SK-N-SH treated with all-trans-retinoic acid at 6 μM for 48 hours (cell line): ENCODE measurements around the gene PARP8.
A peak's percentile ranks its signal among the peaks of the same experiment; 100 is the strongest.

Experiments
- ATAC-seq: fragments of 200-7000 bp; cut with Tn5 transposase; 3 replicates; pipeline ENCODE4 v1.9.1; 2020; ENCODE audit warnings: mild to moderate bottlenecking, moderate library complexity
- ARNTL ChIP-seq: fragments of 450-650 bp; formaldehyde crosslinking; IDR thresholded peaks from 2 replicates; pipeline ENCODE4 v1.5.0; 2020; ENCODE audit warnings: low read depth, mild to moderate bottlenecking, moderate library complexity, borderline replicate concordance
- BACH2 ChIP-seq: fragments of 250-450 bp; sonication (Bioruptor Pico); IDR thresholded peaks from 2 replicates; pipeline ENCODE4 v1.9.0; 2021; ENCODE audit warnings: mild to moderate bottlenecking, borderline replicate concordance
- CSDC2 ChIP-seq: fragments of 250-450 bp; sonication (Bioruptor Pico); IDR thresholded peaks from 2 replicates; pipeline ENCODE4 v1.5.0; 2020; ENCODE audit warnings: mild to moderate bottlenecking, moderate library complexity
- ESRRG ChIP-seq: fragments of 250-450 bp; sonication (Bioruptor Pico); IDR thresholded peaks from 2 replicates; pipeline ENCODE4 v1.6.1; 2021; ENCODE audit warnings: mild to moderate bottlenecking
- GLIS3 ChIP-seq: fragments of 250-450 bp; sonication (Bioruptor Pico); IDR thresholded peaks from 2 replicates; pipeline ENCODE4 v1.5.0; 2020; ENCODE audit warnings: mild to moderate bottlenecking, moderate library complexity
- ISL1 ChIP-seq: fragments of 250-450 bp; sonication (Bioruptor Pico); IDR thresholded peaks from 2 replicates; pipeline ENCODE4 v2.1.2; 2022; ENCODE audit warnings: mild to moderate bottlenecking, moderate library complexity
- OSR1 ChIP-seq: fragments of 250-450 bp; sonication (Bioruptor Pico); IDR thresholded peaks from 2 replicates; pipeline ENCODE4 v1.8.0; 2022; ENCODE audit warnings: moderate library complexity, mild to moderate bottlenecking, inconsistent platforms
- PPARA ChIP-seq: fragments of 250-450 bp; sonication (Bioruptor Pico); IDR thresholded peaks from 2 replicates; pipeline ENCODE4 v1.5.0; 2020; ENCODE audit warnings: mild to moderate bottlenecking, borderline replicate concordance
- SNAI2 ChIP-seq: fragments of 250-450 bp; sonication (Bioruptor Pico); IDR thresholded peaks from 2 replicates; pipeline ENCODE4 v1.5.0; 2020; ENCODE audit warnings: mild to moderate bottlenecking, moderate library complexity
- TCF4 ChIP-seq: fragments of 250-450 bp; sonication (Bioruptor Pico); IDR thresholded peaks from 2 replicates; pipeline ENCODE4 v1.8.0; 2021; ENCODE audit warnings: mild to moderate bottlenecking, moderate library complexity, borderline replicate concordance
- TOX ChIP-seq: fragments of 250-450 bp; sonication (Bioruptor Pico); IDR thresholded peaks from 2 replicates; pipeline ENCODE4 v1.8.0; 2021; ENCODE audit warnings: mild to moderate bottlenecking, moderate library complexity, borderline replicate concordance
- ZC3H10 ChIP-seq: fragments of 250-450 bp; sonication (Bioruptor Pico); IDR thresholded peaks from 2 replicates; pipeline ENCODE4 v1.5.1; 2021; ENCODE audit warnings: mild to moderate bottlenecking, moderate library complexity
- ZFP3 ChIP-seq: fragments of 250-450 bp; sonication (Bioruptor Pico); IDR thresholded peaks from 2 replicates; pipeline ENCODE4 v1.5.0; 2020; ENCODE audit warnings: mild to moderate bottlenecking, moderate library complexity
- ZFP30 ChIP-seq: fragments of 450-650 bp; formaldehyde crosslinking; IDR thresholded peaks from 2 replicates; pipeline ENCODE4 v1.5.0; 2022; ENCODE audit warnings: mild to moderate bottlenecking, moderate library complexity
- ZNF565 ChIP-seq: fragments of 450-650 bp; formaldehyde crosslinking; conservative IDR thresholded peaks from 2 replicates; pipeline ENCODE4 v1.5.0; 2020; ENCODE audit warnings: low read depth, mild to moderate bottlenecking, moderate library complexity
- ZNF70 ChIP-seq: fragments of 450-650 bp; formaldehyde crosslinking; IDR thresholded peaks from 2 replicates; pipeline ENCODE4 v1.5.0; 2020; ENCODE audit warnings: mild to moderate bottlenecking, moderate library complexity
- TF ChIP-seq, protein P1 (sequence below): fragments of 250-450 bp; sonication (Bioruptor Pico); IDR thresholded peaks from 2 replicates; pipeline ENCODE4 v1.5.0; 2020; ENCODE audit warnings: mild to moderate bottlenecking, moderate library complexity
- TF ChIP-seq, protein P2 (sequence below): fragments of 250-450 bp; sonication (Bioruptor Pico); IDR thresholded peaks from 2 replicates; pipeline ENCODE4 v1.5.1; 2020; ENCODE audit warnings: low read depth, mild to moderate bottlenecking, moderate library complexity
- TF ChIP-seq, protein P3 (sequence below): fragments of 250-450 bp; sonication (Bioruptor Pico); IDR thresholded peaks from 2 replicates; pipeline ENCODE4 v1.5.1; 2021; ENCODE audit warnings: mild to moderate bottlenecking, moderate library complexity

The PARP8 gene

GRCh38 chr5:50749873-50750272 is 83.4 kb downstream of the PARP8 start (continued):
- TF ChIP-seq, protein P1, sequence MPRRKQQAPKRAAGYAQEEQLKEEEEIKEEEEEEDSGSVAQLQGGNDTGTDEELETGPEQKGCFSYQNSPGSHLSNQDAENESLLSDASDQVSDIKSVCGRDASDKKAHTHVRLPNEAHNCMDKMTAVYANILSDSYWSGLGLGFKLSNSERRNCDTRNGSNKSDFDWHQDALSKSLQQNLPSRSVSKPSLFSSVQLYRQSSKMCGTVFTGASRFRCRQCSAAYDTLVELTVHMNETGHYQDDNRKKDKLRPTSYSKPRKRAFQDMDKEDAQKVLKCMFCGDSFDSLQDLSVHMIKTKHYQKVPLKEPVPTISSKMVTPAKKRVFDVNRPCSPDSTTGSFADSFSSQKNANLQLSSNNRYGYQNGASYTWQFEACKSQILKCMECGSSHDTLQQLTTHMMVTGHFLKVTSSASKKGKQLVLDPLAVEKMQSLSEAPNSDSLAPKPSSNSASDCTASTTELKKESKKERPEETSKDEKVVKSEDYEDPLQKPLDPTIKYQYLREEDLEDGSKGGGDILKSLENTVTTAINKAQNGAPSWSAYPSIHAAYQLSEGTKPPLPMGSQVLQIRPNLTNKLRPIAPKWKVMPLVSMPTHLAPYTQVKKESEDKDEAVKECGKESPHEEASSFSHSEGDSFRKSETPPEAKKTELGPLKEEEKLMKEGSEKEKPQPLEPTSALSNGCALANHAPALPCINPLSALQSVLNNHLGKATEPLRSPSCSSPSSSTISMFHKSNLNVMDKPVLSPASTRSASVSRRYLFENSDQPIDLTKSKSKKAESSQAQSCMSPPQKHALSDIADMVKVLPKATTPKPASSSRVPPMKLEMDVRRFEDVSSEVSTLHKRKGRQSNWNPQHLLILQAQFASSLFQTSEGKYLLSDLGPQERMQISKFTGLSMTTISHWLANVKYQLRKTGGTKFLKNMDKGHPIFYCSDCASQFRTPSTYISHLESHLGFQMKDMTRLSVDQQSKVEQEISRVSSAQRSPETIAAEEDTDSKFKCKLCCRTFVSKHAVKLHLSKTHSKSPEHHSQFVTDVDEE (CRISPR knock-in tag), result no peak
- TF ChIP-seq PPARA (CRISPR knock-in tag) (no peak), TCF4 (CRISPR knock-in tag) (no peak), OSR1 (no peak), ZNF70 (CRISPR knock-in tag) (no peak)
- TF ChIP-seq, protein P2, sequence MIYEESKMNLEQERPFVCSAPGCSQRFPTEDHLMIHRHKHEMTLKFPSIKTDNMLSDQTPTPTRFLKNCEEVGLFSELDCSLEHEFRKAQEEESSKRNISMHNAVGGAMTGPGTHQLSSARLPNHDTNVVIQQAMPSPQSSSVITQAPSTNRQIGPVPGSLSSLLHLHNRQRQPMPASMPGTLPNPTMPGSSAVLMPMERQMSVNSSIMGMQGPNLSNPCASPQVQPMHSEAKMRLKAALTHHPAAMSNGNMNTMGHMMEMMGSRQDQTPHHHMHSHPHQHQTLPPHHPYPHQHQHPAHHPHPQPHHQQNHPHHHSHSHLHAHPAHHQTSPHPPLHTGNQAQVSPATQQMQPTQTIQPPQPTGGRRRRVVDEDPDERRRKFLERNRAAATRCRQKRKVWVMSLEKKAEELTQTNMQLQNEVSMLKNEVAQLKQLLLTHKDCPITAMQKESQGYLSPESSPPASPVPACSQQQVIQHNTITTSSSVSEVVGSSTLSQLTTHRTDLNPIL (CRISPR knock-in tag), result no peak
- TF ChIP-seq, protein P3, sequence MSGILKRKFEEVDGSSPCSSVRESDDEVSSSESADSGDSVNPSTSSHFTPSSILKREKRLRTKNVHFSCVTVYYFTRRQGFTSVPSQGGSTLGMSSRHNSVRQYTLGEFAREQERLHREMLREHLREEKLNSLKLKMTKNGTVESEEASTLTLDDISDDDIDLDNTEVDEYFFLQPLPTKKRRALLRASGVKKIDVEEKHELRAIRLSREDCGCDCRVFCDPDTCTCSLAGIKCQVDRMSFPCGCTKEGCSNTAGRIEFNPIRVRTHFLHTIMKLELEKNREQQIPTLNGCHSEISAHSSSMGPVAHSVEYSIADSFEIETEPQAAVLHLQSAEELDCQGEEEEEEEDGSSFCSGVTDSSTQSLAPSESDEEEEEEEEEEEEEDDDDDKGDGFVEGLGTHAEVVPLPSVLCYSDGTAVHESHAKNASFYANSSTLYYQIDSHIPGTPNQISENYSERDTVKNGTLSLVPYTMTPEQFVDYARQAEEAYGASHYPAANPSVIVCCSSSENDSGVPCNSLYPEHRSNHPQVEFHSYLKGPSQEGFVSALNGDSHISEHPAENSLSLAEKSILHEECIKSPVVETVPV, result no peak

DNA sequence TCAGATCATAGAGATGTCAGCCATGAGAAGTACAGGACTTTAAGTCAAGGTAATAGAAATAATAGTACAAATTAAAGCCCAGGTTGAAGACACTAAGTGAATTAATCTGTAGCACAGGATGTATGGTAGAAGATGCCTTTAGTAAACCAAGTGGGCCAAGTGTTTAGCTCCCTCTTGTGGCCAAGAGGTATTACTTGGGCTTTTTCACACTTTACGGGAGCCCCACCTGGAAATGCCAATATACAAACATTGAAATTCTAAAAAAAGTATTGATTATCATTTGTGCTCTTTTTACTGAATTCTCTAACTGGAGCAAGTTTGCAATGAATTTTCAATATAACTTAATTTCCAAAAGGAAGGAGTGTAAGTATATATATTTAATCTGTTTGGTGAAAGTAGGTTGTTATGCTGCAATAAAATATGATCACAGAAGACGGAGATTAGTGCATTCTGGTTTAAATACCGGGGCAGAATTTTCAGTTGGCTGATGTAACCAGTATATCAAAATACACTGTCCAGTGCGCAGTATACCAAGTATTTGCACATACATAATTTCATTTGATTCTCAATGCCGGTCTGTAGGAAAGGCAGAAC is 84.7 kb downstream of the PARP8 start:
- TF ChIP-seq ZFP30, result no peak
- TF ChIP-seq ZFP3, result no peak
- no peak for TF ChIP-seq ZC3H10 (CRISPR knock-in tag)
- no peak for TF ChIP-seq ISL1 (CRISPR knock-in tag)
- TF ChIP-seq TOX (CRISPR knock-in tag), result no peak
- TF ChIP-seq ARNTL (CRISPR knock-in tag), result no peak
- TF ChIP-seq PPARA (CRISPR knock-in tag), result no peak
- TF ChIP-seq, all 23 proteins: peak for 0
- peak; percentile 90 for ATAC-seq

DNA sequence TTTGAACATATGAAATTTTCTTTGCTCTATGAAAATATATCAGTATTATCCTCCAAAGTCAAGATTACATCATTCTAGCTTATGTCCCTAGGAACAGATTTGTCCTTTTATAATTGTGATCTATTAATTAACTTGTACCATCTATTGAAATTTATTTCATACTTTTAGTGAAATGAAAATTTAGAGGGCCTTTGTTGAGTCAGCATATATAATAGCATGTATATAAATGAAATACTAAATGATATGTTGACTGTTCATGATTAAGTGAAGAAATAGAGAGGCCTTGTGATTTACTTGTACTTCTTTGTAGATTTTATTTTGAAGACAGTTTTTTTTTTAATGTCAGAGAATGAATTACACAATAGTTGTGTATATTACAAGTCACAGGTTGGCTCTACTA is 86.4 kb downstream of the PARP8 start:
- TF ChIP-seq SNAI2 (CRISPR knock-in tag), result no peak
- TF ChIP-seq ZC3H10 (CRISPR knock-in tag), result no peak
- TF ChIP-seq, protein P2 (CRISPR knock-in tag), result no peak
- no peak for TF ChIP-seq ZFP30
- no peak for TF ChIP-seq OSR1
- no peak for ATAC-seq

DNA sequence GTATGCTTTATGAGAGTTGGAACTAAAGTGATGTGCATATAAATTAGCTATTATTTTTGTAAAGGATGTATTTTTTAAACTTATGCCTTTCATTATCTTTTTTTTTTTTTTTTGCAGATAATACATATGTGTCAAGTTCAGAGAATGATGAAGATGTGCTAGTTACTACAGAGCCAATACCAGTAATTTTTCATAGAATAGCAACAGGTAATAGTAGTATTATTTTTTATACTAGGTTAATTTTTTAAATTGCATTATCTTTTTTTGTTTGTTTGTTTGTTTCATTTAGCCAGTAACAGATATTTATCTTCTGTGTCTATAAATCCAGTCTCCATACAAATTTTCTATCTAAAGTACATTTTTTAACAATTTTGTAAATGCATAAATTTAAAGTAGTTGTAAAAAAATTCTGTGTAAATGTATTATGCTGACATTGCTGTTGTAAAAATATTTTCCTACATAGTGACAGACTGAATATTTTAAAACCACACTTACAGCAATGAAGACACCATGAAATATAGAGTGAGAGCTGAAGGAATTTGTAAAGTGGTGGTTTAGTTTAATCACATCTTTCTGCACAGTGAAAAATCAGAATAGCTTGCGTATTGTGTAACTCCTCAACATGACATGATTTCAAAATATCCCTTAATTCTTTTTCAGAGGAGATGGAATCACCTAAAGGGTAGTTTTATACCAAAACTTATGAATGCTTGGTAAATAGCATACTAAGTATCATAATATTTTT is 93.3 kb downstream of the PARP8 start:
- TF ChIP-seq ZNF70 (CRISPR knock-in tag), result no peak
- TF ChIP-seq BACH2, result no peak
- TF ChIP-seq OSR1, result no peak
- no peak for TF ChIP-seq TOX (CRISPR knock-in tag)
- TF ChIP-seq ESRRG (CRISPR knock-in tag), result no peak
- TF ChIP-seq, protein P3, result no peak
- no peak for TF ChIP-seq PPARA (CRISPR knock-in tag)
- TF ChIP-seq ARNTL (CRISPR knock-in tag), result no peak
- no peak for TF ChIP-seq GLIS3
- TF ChIP-seq, protein P2 (CRISPR knock-in tag), result no peak
- no peak for TF ChIP-seq TCF4 (CRISPR knock-in tag)
- TF ChIP-seq, protein P1 (CRISPR knock-in tag), result no peak
- no peak for TF ChIP-seq ISL1 (CRISPR knock-in tag)
- no peak for TF ChIP-seq ZFP3
- no peak for TF ChIP-seq CSDC2
- no peak for TF ChIP-seq ZNF565 (CRISPR knock-in tag)
- no peak for TF ChIP-seq ZFP30
- no peak for ATAC-seq
